Measurements from ENCODE around the gene KCNJ15.
A peak's percentile ranks its signal among the peaks of the same experiment; 100 is the strongest.

The KCNJ15 gene

DNA sequence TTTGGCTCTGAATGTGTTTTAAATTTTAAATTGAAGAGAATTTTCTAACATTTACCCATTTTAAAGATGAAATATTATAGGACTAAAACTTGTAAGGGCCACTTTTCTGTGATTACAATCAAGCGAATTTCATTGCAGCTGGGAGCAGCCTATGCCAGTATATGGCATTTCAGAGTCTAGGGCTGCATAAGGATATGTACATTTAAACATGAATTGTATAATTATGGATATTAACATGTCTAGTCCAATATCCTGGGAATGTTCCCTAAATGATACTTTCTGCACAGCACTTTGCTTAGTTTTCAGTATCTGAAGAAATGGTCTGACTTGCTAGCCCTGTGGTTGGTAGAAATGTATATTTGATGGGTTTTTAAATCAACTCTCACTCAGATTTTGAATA, 8.4 kb downstream of the KCNJ15 start:
- DNase-seq (ENCODE audit: low read depth): no peak
- H3K4me3 ChIP-seq (replicated peaks; ENCODE audit: low read depth, low read length): no peak overlapping the region
- TF ChIP-seq, protein P1, sequence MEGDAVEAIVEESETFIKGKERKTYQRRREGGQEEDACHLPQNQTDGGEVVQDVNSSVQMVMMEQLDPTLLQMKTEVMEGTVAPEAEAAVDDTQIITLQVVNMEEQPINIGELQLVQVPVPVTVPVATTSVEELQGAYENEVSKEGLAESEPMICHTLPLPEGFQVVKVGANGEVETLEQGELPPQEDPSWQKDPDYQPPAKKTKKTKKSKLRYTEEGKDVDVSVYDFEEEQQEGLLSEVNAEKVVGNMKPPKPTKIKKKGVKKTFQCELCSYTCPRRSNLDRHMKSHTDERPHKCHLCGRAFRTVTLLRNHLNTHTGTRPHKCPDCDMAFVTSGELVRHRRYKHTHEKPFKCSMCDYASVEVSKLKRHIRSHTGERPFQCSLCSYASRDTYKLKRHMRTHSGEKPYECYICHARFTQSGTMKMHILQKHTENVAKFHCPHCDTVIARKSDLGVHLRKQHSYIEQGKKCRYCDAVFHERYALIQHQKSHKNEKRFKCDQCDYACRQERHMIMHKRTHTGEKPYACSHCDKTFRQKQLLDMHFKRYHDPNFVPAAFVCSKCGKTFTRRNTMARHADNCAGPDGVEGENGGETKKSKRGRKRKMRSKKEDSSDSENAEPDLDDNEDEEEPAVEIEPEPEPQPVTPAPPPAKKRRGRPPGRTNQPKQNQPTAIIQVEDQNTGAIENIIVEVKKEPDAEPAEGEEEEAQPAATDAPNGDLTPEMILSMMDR (IDR thresholded peaks at IDR 0.05; ENCODE audit: low read length, missing control alignments): no peak

GRCh38 chr21:38266732-38267131, 9.9 kb downstream of the KCNJ15 start:
- peak; percentile 25 for DNase-seq (ENCODE audit: low read depth)
- no peak overlapping the region for H3K4me3 ChIP-seq (replicated peaks; ENCODE audit: low read depth, low read length)
- TF ChIP-seq, protein P1 (IDR thresholded peaks at IDR 0.05; ENCODE audit: low read length, missing control alignments): no peak

- TF ChIP-seq, protein P1 (IDR thresholded peaks at IDR 0.05; ENCODE audit: low read length, missing control alignments): no peak
- DNase-seq (ENCODE audit: low read depth): no peak
- no peak overlapping the region for H3K4me3 ChIP-seq (replicated peaks; ENCODE audit: low read depth, low read length)
Measured at GRCh38 chr21:38267136-38267755, 10.5 kb downstream of the KCNJ15 start.

GRCh38 chr21:38267991-38268863, 11.4 kb downstream of the KCNJ15 start:
- DNase-seq (ENCODE audit: low read depth): no peak
- TF ChIP-seq, protein P1 (IDR thresholded peaks at IDR 0.05; ENCODE audit: low read length, missing control alignments): no peak
- H3K4me3 ChIP-seq (replicated peaks; ENCODE audit: low read depth, low read length): no peak overlapping the region

DNA sequence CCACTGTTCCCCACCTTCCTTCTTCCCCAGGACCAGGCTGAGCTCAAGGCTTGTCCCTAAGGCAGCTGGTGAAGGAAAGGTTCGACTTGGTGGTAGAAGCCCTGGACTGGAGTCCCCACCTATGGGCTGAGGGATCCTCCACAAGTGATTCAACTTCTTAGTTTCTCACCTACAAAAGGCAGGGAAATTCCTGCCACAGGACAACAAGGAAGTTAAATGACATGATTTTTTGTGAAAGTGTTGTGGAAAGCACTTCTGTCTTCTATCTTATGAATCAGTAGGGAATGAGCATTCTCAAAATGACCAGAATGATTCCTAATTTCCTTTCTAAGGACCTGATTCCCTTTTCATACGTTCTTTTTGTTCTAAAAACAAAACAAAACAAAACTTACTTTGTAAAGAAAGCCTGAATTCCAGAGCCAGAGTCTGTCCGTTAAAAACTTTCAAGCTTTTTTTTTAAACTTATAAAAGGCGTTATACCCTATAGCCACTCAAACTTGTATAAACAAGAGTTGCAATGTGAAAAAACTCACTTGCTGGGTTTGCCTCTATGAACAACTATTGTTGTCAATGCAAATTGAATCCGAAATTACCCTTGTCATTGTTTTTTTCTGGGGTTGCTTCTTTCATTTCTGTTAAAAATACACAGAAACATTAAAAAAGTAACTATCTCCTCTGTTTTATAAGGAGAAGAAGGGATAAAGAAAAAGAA, 12.2 kb downstream of the KCNJ15 start:
- TF ChIP-seq, protein P1 (IDR thresholded peaks at IDR 0.05; ENCODE audit: low read length, missing control alignments): no peak
- no peak overlapping the region for H3K4me3 ChIP-seq (replicated peaks; ENCODE audit: low read depth, low read length)
- no peak for DNase-seq (ENCODE audit: low read depth)

GRCh38 chr21:38269576-38269936, 12.8 kb downstream of the KCNJ15 start:
- H3K4me3 ChIP-seq (replicated peaks; ENCODE audit: low read depth, low read length): no peak overlapping the region
- TF ChIP-seq, protein P1 (IDR thresholded peaks at IDR 0.05; ENCODE audit: low read length, missing control alignments): no peak
- no peak for DNase-seq (ENCODE audit: low read depth)

All from fibroblast of pulmonary artery (primary cell).